Mesendoderm (in vitro differentiated cells): Measurements from ENCODE around the gene DPH2.
A peak's percentile ranks its signal among the peaks of the same experiment; 100 is the strongest.

Source experiments
- DNase-seq: peaks from one replicate; pipeline ENCODE4 v3.0.0; 2013
- H2AK5ac ChIP-seq: 2 replicates; pipeline ENCODE4 v1.6.1; 2013; ENCODE audit warnings: low read length, inconsistent platforms
- H2BK120ac ChIP-seq: 2 replicates; pipeline ENCODE4 v1.6.1; 2013; ENCODE audit warnings: low read depth, mild to moderate bottlenecking, low read length, moderate library complexity, mixed read lengths
- H2BK15ac ChIP-seq: replicated peaks from 2 replicates; pipeline ENCODE4 v1.6.1; 2013; ENCODE audit warnings: low read depth, mild to moderate bottlenecking, moderate library complexity
- H2BK5ac ChIP-seq: 2 replicates; pipeline ENCODE4 v1.6.1; 2013; ENCODE audit warnings: low read length, inconsistent platforms
- H3K18ac ChIP-seq: 2 replicates; pipeline ENCODE4 v1.6.1; 2013; ENCODE audit warnings: mild to moderate bottlenecking, low read length, mixed read lengths
- H3K23ac ChIP-seq: one replicate; pipeline ENCODE4 v1.6.1; 2013; ENCODE audit warnings: low read length
- H3K27ac ChIP-seq: 2 replicates; pipeline ENCODE4 v1.5.1; 2013; ENCODE audit warnings: low read depth, mild to moderate bottlenecking, inconsistent platforms, low read length, moderate library complexity
- H3K27me3 ChIP-seq: 2 replicates; pipeline ENCODE4 v1.6.1; 2013; ENCODE audit warnings: low read length, control low read depth, mild to moderate bottlenecking, inconsistent platforms; ENCODE audit not compliant: insufficient read depth, poor library complexity
- H3K36me3 ChIP-seq: 2 replicates; pipeline ENCODE4 v1.6.1; 2013; ENCODE audit warnings: low read length, inconsistent platforms; ENCODE audit not compliant: control insufficient read depth, insufficient read depth
- H3K4ac ChIP-seq: one replicate; pipeline ENCODE4 v1.6.1; 2013; ENCODE audit warnings: low read depth, mild to moderate bottlenecking, low read length, moderate library complexity
- H3K4me1 ChIP-seq: 2 replicates; pipeline ENCODE4 v1.6.1; 2013; ENCODE audit warnings: low read depth, low read length, inconsistent platforms; ENCODE audit not compliant: control insufficient read depth
- H3K4me2 ChIP-seq: 2 replicates; pipeline ENCODE4 v1.6.1; 2013; ENCODE audit warnings: low read length
- H3K4me3 ChIP-seq: 2 replicates; pipeline ENCODE4 v1.5.1; 2013; ENCODE audit warnings: mild to moderate bottlenecking, low read length
- H3K56ac ChIP-seq: one replicate; pipeline ENCODE4 v1.6.1; 2013; ENCODE audit warnings: low read length
- H3K79me1 ChIP-seq: 2 replicates; pipeline ENCODE4 v1.6.1; 2013; ENCODE audit warnings: low read length, inconsistent platforms
- H3K79me2 ChIP-seq: 2 replicates; pipeline ENCODE4 v1.6.1; 2013; ENCODE audit warnings: mild to moderate bottlenecking, low read length; ENCODE audit not compliant: control insufficient read depth, insufficient read depth
- H3K9ac ChIP-seq: 2 replicates; pipeline ENCODE4 v1.6.1; 2013; ENCODE audit warnings: low read length, inconsistent platforms
- H4K5ac ChIP-seq: one replicate; pipeline ENCODE4 v1.6.1; 2013; ENCODE audit warnings: low read length
- H4K8ac ChIP-seq: one replicate; pipeline ENCODE4 v1.6.1; 2013; ENCODE audit warnings: low read depth, mild to moderate bottlenecking, control low read depth, low read length, moderate library complexity
- WGBS: extraction: QIAGEN DNeasy Blood & Tissue Kit; methylation state at CpG from one replicate; pipeline ENCODE4 v1.1.7; 2013; ENCODE audit warnings: low lambda C conversion rate, missing lambda C conversion rate; ENCODE audit not compliant: insufficient coverage; ENCODE audit errors: extremely low coverage; 5-methylcytosine and 5-hydroxymethylcytosine counted together

DPH2 gene

DNA sequence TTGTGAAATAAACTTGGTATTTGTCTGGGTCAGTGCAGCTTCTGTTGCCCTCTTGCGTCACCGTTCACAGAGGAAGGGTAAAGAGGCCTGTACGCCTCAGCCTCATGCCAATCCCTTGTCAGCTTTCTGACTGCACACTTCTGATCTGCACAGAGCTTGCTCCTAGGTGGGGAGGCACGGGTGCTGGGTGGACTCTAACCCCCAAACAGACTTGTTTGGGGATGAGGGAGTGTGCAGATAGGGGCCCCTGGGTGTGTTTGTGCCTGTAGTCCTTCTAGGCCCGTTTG, 8.4 kb downstream of the DPH2 start:
- H3K79me1 ChIP-seq, result peaks cover 38% of the 10 kb centered on the region
- H3K79me2 ChIP-seq, result peaks cover 17% of the 10 kb centered on the region
- H2AK5ac ChIP-seq, result no peak overlapping the region
- no peaks in the 10 kb centered on the region for H3K27me3 ChIP-seq
- no peak overlapping the region for H4K5ac ChIP-seq
- H2BK15ac ChIP-seq, result no peak overlapping the region
- no CpG with 5 or more reads among the region's 5 CpGs for WGBS
- no peak overlapping the region for H3K23ac ChIP-seq
- H3K56ac ChIP-seq, result peak overlapping the region; percentile 88
- peak overlapping the region; percentile 78 for H3K4me2 ChIP-seq
- peaks cover 5% of the 10 kb centered on the region for H3K36me3 ChIP-seq
- H3K4me1 ChIP-seq, result peaks cover 2% of the 10 kb centered on the region
- no peak overlapping the region for H2BK5ac ChIP-seq
- no peak for DNase-seq
- no peak overlapping the region for H4K8ac ChIP-seq
- H3K9ac ChIP-seq, result peak overlapping the region; percentile 83
- no peak overlapping the region for H3K27ac ChIP-seq
- H3K4me3 ChIP-seq, result no peak overlapping the region
- no peak overlapping the region for H2BK120ac ChIP-seq
- H3K4ac ChIP-seq, result no peak overlapping the region
- no peak overlapping the region for H3K18ac ChIP-seq

DNA sequence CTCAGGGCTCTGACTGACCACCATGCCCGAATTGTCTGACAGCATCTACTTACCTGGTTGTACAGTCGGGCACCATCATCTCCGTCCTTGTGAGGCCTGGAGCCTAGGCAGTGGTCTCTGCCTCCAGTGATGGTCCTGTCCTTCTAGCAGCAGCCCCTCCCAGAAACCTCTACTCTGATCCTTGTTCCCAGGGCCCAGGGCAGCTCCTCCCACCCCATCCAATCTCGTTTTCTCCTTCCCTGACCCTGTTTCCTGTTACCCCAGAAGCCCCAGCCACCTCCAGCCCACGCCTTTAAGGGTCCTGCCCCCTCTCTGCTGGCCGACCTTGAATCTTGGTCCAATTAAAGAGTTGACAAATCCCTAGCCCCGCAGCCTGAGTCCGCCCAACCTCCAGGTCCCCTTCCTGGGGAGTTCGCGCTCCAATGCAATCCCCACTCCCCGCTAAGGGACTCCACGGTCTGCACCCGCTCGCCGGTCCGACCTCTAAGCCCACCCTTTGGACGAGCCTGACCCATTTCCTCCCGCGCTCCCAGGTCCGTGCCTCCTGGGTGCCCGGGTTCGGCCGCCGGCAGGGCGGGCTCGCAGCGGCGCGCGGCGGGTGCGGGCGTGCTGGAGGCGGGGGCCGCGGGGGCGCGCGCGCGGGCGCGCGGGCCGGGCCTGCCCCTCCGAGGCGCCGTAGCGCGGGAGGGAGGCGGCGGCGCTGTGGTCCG, 8.9 kb downstream of the DPH2 start, which contains the start of gene B4GALT2:
Gene B4GALT2 (plus strand): TSS at position 660 of the 710 bp plus-strand sequence. CDS start 1,951 bp downstream, outside the sequence.
- Histone ChIP-seq H3K4me1 (peaks cover 2% of the 10 kb centered on the region), H2BK15ac (no peak within 1 kb of the TSS), H2AK5ac (peak within 1 kb of the TSS; percentile 35), H3K18ac (peak within 1 kb of the TSS; percentile 73), H3K36me3 (peaks cover 5% of the 10 kb centered on the region), H3K23ac (no peak within 1 kb of the TSS), H3K4me2 (peak within 1 kb of the TSS; percentile 78), H2BK120ac (peak within 1 kb of the TSS; percentile 10), H3K4ac (peak within 1 kb of the TSS; percentile 74), H2BK5ac (peak within 1 kb of the TSS; percentile 14), H3K56ac (peak within 1 kb of the TSS; percentile 92), H4K5ac (no peak within 1 kb of the TSS), H3K9ac (peak within 1 kb of the TSS; percentile 83), H3K79me1 (peaks cover 38% of the 10 kb centered on the region), H3K27ac (peak within 1 kb of the TSS; percentile 7), H3K79me2 (peaks cover 17% of the 10 kb centered on the region), H4K8ac (no peak within 1 kb of the TSS), H3K27me3 (no peaks in the 10 kb centered on the region), H3K4me3 (peak within 1 kb of the TSS; percentile 47)
- no CpG with 5 or more reads among the region's 54 CpGs for WGBS
- DNase-seq, result peak; percentile 73

DNA sequence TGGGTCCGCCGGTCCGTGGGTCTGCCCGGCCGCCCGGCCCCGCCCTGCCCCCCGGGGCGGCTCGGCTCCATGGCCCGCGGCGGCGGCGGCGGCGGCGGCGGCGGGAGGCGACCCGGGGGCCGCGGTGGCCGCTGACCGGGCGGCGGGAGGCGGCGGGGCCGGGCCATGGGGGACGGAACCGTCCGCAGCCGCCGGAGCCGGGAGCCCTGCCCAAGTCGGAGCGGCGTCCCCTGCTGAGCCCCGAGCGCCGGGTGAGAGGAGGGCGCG, 9.4 kb downstream of the DPH2 start:
- no peak overlapping the region for H2BK5ac ChIP-seq
- no peak for DNase-seq
- H3K56ac ChIP-seq, result peak overlapping the region; percentile 92
- H3K27me3 ChIP-seq, result no peaks in the 10 kb centered on the region
- H3K4me1 ChIP-seq, result peaks cover 2% of the 10 kb centered on the region
- H3K23ac ChIP-seq, result no peak overlapping the region
- no peak overlapping the region for H3K4me2 ChIP-seq
- WGBS, result no CpG with 5 or more reads among the region's 45 CpGs
- H2AK5ac ChIP-seq, result no peak overlapping the region
- peak overlapping the region; percentile 73 for H3K18ac ChIP-seq
- no peak overlapping the region for H4K8ac ChIP-seq
- H3K4ac ChIP-seq, result peak overlapping the region; percentile 74
- H3K79me2 ChIP-seq, result peaks cover 17% of the 10 kb centered on the region
- H3K4me3 ChIP-seq, result peak overlapping the region; percentile 46
- peaks cover 5% of the 10 kb centered on the region for H3K36me3 ChIP-seq
- H3K9ac ChIP-seq, result peak overlapping the region; percentile 74
- H4K5ac ChIP-seq, result no peak overlapping the region
- no peak overlapping the region for H2BK15ac ChIP-seq
- no peak overlapping the region for H3K27ac ChIP-seq
- H3K79me1 ChIP-seq, result peaks cover 38% of the 10 kb centered on the region
- H2BK120ac ChIP-seq, result peak overlapping the region; percentile 10

DNA sequence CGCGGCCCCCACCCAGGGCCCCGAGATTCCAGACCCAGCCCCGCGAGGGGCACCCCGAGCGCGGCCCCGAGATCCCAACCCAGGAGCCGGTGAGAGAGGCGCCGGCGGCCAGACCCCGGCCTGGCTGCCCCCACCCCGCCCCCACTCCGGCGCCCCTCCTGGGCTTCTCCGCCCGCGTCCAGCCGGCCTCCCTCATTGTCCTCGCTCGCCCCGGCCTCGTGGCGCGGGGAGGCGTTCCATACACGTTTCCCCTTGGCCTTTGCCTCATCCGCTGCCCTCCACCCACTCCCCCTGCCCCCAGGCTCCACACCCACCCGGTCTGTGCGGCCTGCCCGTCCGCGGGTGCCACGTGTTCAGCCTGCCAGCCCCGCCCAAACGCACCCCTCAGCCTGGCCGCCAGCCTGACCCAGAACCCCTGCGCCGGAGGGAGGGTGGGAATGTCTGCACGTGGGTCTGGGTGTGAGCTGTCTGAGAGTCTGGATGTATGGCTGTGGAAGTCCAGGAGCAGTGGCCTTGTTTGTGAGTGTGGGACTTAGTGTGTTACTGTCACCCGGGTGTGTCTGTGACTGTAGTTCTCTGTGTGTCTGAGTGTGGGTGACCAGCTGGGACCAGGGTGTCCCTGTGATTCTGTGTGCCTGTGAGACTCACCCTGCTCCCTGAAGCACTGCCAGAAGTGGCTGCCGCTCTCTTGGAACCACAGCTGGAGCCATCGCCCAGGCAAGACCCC, 9.9 kb downstream of the DPH2 start:
- no peak overlapping the region for H2BK15ac ChIP-seq
- H3K4ac ChIP-seq, result peak overlapping the region; percentile 74
- H3K4me3 ChIP-seq, result peak overlapping the region; percentile 46
- H2BK5ac ChIP-seq, result no peak overlapping the region
- peak; percentile 26 for DNase-seq
- no peak overlapping the region for H4K8ac ChIP-seq
- H3K4me1 ChIP-seq, result peaks cover 2% of the 10 kb centered on the region
- peak overlapping the region; percentile 74 for H3K9ac ChIP-seq
- H2BK120ac ChIP-seq, result peak overlapping the region; percentile 10
- no peaks in the 10 kb centered on the region for H3K27me3 ChIP-seq
- no peak overlapping the region for H4K5ac ChIP-seq
- H3K79me2 ChIP-seq, result peaks cover 17% of the 10 kb centered on the region
- peak overlapping the region; percentile 37 for H3K4me2 ChIP-seq
- peak overlapping the region; percentile 73 for H3K18ac ChIP-seq
- peak overlapping the region; percentile 92 for H3K56ac ChIP-seq
- H3K23ac ChIP-seq, result no peak overlapping the region
- no CpG with 5 or more reads among the region's 45 CpGs for WGBS
- peaks cover 38% of the 10 kb centered on the region for H3K79me1 ChIP-seq
- peak overlapping the region; percentile 35 for H2AK5ac ChIP-seq
- H3K36me3 ChIP-seq, result peaks cover 6% of the 10 kb centered on the region
- no peak overlapping the region for H3K27ac ChIP-seq

DNA sequence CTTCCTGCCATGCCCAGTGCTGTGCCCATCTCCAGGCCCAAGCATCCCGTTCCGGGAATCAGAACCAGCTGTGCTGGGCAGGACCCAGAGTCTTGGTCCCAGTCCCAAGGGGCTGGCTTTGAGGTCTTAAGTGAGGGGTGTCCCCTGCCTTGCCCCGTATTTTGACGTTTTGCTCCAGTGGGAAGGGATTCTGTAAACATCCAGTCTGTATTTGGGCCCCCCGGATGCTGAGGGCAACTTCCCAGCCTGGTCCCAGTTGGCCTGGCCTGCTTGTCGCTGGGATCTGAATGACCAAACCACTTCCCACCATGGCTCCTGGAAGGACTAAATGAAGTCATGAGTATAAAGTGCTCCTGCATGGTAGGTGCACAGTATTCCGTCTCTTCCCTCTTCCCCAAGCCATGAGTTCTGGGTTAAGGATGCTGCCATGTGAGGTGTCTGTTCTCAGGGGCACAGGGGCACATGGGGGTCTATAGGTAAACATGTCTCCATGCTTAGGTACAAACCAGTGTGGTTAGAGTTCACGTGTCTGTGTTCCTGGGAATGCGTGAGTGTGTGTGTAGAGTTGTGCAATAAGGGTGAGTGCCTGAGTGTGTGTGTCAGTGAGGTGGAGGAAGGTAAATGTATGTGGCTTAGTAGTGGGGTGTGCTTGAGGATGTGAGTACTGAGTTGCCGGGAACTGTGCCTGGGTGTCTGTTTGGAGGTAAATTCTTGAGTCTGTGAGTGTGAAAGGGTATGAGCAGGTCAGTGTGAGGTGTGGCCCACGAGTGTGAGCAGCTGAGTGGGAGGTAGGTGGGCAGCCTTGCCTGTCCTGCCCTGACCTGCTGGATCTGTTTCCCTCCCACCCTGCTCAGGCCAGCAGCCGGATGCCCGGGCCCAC, 10.7 kb downstream of the DPH2 start:
- no peak overlapping the region for H3K4ac ChIP-seq
- no peak overlapping the region for H3K27ac ChIP-seq
- peak overlapping the region; percentile 74 for H3K9ac ChIP-seq
- H2BK15ac ChIP-seq, result no peak overlapping the region
- H2AK5ac ChIP-seq, result peak overlapping the region; percentile 35
- no peak overlapping the region for H3K18ac ChIP-seq
- peaks cover 37% of the 10 kb centered on the region for H3K79me1 ChIP-seq
- DNase-seq, result no peak
- no peak overlapping the region for H2BK5ac ChIP-seq
- no peak overlapping the region for H2BK120ac ChIP-seq
- H3K4me1 ChIP-seq, result peaks cover 2% of the 10 kb centered on the region
- no peak overlapping the region for H4K5ac ChIP-seq
- no peak overlapping the region for H3K23ac ChIP-seq
- H3K36me3 ChIP-seq, result peaks cover 7% of the 10 kb centered on the region
- peak overlapping the region; percentile 92 for H3K56ac ChIP-seq
- peak overlapping the region; percentile 21 for H3K4me3 ChIP-seq
- WGBS, result no CpG with 5 or more reads among the region's 13 CpGs
- peaks cover 13% of the 10 kb centered on the region for H3K79me2 ChIP-seq
- H3K27me3 ChIP-seq, result no peaks in the 10 kb centered on the region
- H3K4me2 ChIP-seq, result peak overlapping the region; percentile 37
- no peak overlapping the region for H4K8ac ChIP-seq
